ENCODE results near the gene VSTM2L. TPM values are rescaled to one million over a fixed set of nuclear protein-coding genes. Genes with fewer than 3 reads are reported as not detected.

VSTM2L gene
- total and polyA plus RNA-seq, 7 donors, result 0.05 to 2.8 (median 0.84) TPM

GRCh38 chr20:37968841-37969401 lies 66.0 kb downstream of the VSTM2L start:
- no peak for TF ChIP-seq CTCF (IDR thresholded peaks at IDR 0.05)
- no peaks in the 10 kb centered on the region for H3K4me1 ChIP-seq
- no peak overlapping the region for H3K4me3 ChIP-seq
- WGBS, 3 donors, result 70 to 74% (median 74%) methylated on average over 6 of the region's 6 CpGs
- H3K27ac ChIP-seq, result no peak overlapping the region
- H3K9me3 ChIP-seq, result peaks cover 4% of the 10 kb centered on the region
- H3K36me3 ChIP-seq (ENCODE audit: insufficient read depth in 1 of 2, low read depth in 1 of 2), result no peaks in the 10 kb centered on the region
- DNase-seq, result no peak
- ATAC-seq, result peak in 1 of 4 donors; percentile 38
- intact Hi-C loops (cut with DNase I), result no loop called here
- no peaks in the 10 kb centered on the region for H3K27me3 ChIP-seq (ENCODE audit: insufficient read depth in 3 of 3, low read length in 2 of 3)

DNA sequence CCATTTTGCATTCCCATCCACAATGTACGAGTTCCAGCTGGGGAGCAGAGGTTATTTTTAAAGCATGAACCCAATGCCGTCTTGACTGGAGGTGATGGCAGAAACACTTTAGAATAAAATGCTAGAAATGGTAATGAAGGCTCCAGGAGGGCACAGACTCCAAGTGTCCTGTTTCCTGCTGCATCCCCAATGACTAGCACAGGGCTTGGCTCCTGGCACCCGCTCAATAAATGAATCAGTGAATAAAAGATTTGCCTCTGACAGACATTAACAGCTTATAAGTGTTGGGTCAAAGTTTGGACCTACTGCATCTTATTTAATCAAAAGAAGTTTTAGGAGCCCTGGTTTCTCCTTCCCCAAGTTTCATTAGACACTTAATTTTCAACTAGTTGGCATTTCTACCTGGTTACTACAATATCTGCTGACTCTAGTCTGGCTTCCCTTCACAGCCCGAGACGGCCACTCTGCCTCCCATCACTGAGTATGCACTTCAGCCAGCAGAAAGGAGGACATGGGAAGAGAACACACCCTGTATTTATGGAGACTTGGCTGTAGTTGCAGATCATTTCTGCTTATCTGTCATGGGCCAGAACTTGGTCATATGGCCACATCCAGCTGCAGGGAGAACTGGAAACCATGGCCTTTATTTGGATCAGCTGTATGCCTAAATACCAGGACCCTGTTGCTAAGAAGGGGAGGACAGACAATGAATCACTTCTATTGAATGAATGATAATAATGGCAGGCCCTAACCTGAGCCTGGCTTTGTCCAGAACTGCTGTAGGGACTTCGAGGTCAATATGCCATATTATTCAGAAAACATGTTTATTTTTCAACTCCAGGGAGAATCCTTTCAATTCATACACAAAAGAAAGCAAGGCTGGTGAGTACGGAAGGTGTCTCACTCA lies 67.3 kb downstream of the VSTM2L start:
- peak in 2 of 4 donors; percentile 68 to 83 for ATAC-seq
- Histone ChIP-seq H3K27ac (no peak overlapping the region), H3K9me3 (peaks cover 4% of the 10 kb centered on the region), H3K27me3 (ENCODE audit: insufficient read depth in 3 of 3, low read length in 2 of 3) (no peaks in the 10 kb centered on the region), H3K4me3 (no peak overlapping the region), H3K4me1 (no peaks in the 10 kb centered on the region), H3K36me3 (ENCODE audit: insufficient read depth in 1 of 2, low read depth in 1 of 2) (no peaks in the 10 kb centered on the region)
- 66 to 83% (median 73%) methylated on average over 7 of the region's 7 CpGs for WGBS, 3 donors
- DNase-seq, result no peak
- no peak for TF ChIP-seq CTCF (IDR thresholded peaks at IDR 0.05)
- intact Hi-C loops (cut with DNase I), result no loop called here

DNA sequence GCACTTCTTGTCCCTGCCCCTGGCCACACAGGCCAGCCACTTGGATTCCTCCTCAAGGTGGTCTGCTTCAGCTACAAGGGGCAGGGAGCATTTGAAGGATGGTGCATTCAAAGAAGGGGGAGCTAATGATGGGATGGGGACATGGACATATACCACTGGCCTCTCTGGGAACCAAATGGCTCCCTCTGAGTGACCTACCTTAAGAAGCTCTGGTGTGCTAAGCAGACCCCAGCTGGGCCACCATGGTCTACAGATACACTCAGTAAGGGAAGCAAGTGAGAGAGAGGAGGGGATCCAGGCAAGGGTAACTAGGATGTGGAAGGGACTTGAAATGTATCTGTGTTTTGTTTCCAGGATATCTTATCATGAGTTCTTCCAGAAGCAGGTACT lies 67.9 kb downstream of the VSTM2L start:
- intact Hi-C loops (cut with DNase I), result no loop called here
- ATAC-seq, result no peak

DNA sequence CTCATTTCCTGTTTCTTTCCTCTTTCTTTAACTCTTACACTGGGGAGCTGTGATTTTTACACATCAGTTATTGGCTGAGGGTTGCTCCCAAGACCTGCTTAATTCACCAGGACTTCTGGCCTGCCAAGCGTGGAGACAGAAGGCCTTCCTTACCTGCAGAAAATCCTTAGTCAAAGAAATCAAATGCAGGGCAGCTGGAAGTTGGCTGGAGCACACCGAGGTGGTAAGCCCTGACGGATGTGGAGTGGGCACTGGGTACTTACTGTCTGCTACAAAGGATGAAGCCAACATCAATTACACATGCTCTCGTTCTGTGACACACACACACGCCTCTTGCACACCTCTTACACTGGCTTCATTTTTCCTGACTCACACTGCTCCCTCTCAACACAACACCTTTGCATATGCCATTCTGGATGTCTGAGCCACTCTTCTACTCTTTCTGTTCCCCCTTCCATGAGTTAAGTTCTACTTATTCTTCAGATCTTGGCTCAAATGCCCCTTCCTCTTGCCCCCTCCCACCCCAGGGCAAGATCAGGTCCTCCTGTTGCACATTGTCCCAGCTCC lies 68.7 kb downstream of the VSTM2L start:
- WGBS, 3 donors, result 91 to 97% (median 94%) methylated on average over 5 of the region's 5 CpGs
- no peak for TF ChIP-seq CTCF (IDR thresholded peaks at IDR 0.05)
- no peaks in the 10 kb centered on the region for H3K4me1 ChIP-seq
- H3K27ac ChIP-seq, result no peak overlapping the region
- no peaks in the 10 kb centered on the region for H3K36me3 ChIP-seq (ENCODE audit: insufficient read depth in 1 of 2, low read depth in 1 of 2)
- intact Hi-C loops (cut with DNase I), result no loop called here
- ATAC-seq (no peak), DNase-seq (no peak)
- H3K9me3 ChIP-seq, result peaks cover 4% of the 10 kb centered on the region
- no peak overlapping the region for H3K4me3 ChIP-seq
- no peaks in the 10 kb centered on the region for H3K27me3 ChIP-seq (ENCODE audit: insufficient read depth in 3 of 3, low read length in 2 of 3)

More for the DNA sequence above, 67.9 kb downstream of the VSTM2L start:
- Histone ChIP-seq H3K27me3 (ENCODE audit: insufficient read depth in 3 of 3, low read length in 2 of 3) (no peaks in the 10 kb centered on the region), H3K36me3 (ENCODE audit: insufficient read depth in 1 of 2, low read depth in 1 of 2) (no peaks in the 10 kb centered on the region), H3K9me3 (peaks cover 4% of the 10 kb centered on the region), H3K4me1 (no peaks in the 10 kb centered on the region), H3K4me3 (no peak overlapping the region), H3K27ac (no peak overlapping the region)
- TF ChIP-seq CTCF (IDR thresholded peaks at IDR 0.05), result no peak
- DNase-seq, result no peak
